Dedifferentiated amniotic fluid mesenchymal stem cell (primary cell): Measurements from ENCODE around the gene FLNB.

Experiments used
- DNase-seq: peaks from one replicate; pipeline ENCODE4 v3.0.0-alpha.2; 2016; ENCODE audit errors: extremely low spot score

Gene FLNB

GRCh38 chr3:58009026-58009748, 965 bp downstream of the FLNB start:
- no peak for DNase-seq

GRCh38 chr3:58009749-58010535, 1.7 kb downstream of the FLNB start:
- no peak for DNase-seq

- DNase-seq: peak; percentile 47
Observed at GRCh38 chr3:58010562-58010961, 2.3 kb downstream of the FLNB start.

GRCh38 chr3:58011580-58011979, 3.4 kb downstream of the FLNB start:
- no peak for DNase-seq

GRCh38 chr3:58012302-58012701, 4.1 kb downstream of the FLNB start:
- no peak for DNase-seq

- DNase-seq: no peak
Observed at GRCh38 chr3:58013099-58013498, 4.9 kb downstream of the FLNB start.

- peak; percentile 96 for DNase-seq
Observed at GRCh38 chr3:58013973-58014649, 5.9 kb downstream of the FLNB start.

GRCh38 chr3:58015520-58015915, 7.3 kb downstream of the FLNB start:
- DNase-seq: no peak

GRCh38 chr3:58016710-58017109, 8.5 kb downstream of the FLNB start:
- DNase-seq: no peak

GRCh38 chr3:58018892-58019742, 10.9 kb downstream of the FLNB start:
- no peak for DNase-seq

- DNase-seq: no peak
Observed at GRCh38 chr3:58020783-58021071, 12.5 kb downstream of the FLNB start.

GRCh38 chr3:58021072-58021959, 13.1 kb downstream of the FLNB start:
- DNase-seq: no peak

GRCh38 chr3:58021962-58022361, 13.7 kb downstream of the FLNB start:
- DNase-seq: no peak

GRCh38 chr3:58022490-58022889, 14.3 kb downstream of the FLNB start:
- no peak for DNase-seq

GRCh38 chr3:58023531-58023930, 15.3 kb downstream of the FLNB start:
- DNase-seq: no peak

GRCh38 chr3:58025406-58025805, 17.2 kb downstream of the FLNB start:
- no peak for DNase-seq

GRCh38 chr3:58025837-58026569, 17.8 kb downstream of the FLNB start:
- DNase-seq: no peak

- DNase-seq: no peak
Observed at GRCh38 chr3:58026598-58026997, 18.4 kb downstream of the FLNB start.

- DNase-seq: no peak
Observed at GRCh38 chr3:58027704-58028317, 19.6 kb downstream of the FLNB start.

- no peak for DNase-seq
Observed at GRCh38 chr3:58028902-58029301, 20.7 kb downstream of the FLNB start.
